Upper lobe of left lung (tissue), 4 donors: ENCODE results near the gene DLX3.

Source experiments
- POLR2A ChIP-seq, 4 donors: fragments of 450-650 bp; IDR thresholded peaks; one replicate each; pipeline ENCODE4 v1.5.1; 2016 to 2017; ENCODE audit warnings: antibody characterized with exemption in 4 of 4, mild to moderate bottlenecking in 2 of 4
- TF ChIP-seq, protein P1 (sequence below), 6 experiments: fragments of 450-650 bp in 4 of 6; fragments of 200-600 bp in 2 of 6; sonication (generic) in 2 of 6; IDR thresholded peaks; one replicate each; pipeline ENCODE4 v1.5.1; 2016 to 2019; ENCODE audit warnings: antibody characterized with exemption in 6 of 6

DNA sequence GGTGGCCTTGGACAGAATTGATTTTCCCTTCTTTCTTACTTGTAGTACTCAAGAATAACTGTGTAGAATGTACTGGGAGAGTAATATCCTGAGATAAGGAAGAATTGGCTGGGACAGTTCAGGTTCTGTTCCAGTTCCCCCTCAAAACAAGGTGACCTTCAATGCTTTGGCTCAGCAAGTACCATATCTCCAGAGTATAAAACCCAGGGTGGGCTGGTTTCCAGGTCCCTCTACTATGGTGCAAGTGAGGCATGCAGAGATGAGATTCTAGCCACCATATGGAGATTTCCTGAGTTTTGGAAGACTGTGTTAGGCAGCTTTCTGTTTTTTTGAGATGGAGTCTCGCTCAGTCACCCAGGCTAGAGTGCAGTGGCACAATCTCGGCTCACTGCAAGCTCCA lies 18.1 kb upstream of the DLX3 start:
- TF ChIP-seq, protein P1, sequence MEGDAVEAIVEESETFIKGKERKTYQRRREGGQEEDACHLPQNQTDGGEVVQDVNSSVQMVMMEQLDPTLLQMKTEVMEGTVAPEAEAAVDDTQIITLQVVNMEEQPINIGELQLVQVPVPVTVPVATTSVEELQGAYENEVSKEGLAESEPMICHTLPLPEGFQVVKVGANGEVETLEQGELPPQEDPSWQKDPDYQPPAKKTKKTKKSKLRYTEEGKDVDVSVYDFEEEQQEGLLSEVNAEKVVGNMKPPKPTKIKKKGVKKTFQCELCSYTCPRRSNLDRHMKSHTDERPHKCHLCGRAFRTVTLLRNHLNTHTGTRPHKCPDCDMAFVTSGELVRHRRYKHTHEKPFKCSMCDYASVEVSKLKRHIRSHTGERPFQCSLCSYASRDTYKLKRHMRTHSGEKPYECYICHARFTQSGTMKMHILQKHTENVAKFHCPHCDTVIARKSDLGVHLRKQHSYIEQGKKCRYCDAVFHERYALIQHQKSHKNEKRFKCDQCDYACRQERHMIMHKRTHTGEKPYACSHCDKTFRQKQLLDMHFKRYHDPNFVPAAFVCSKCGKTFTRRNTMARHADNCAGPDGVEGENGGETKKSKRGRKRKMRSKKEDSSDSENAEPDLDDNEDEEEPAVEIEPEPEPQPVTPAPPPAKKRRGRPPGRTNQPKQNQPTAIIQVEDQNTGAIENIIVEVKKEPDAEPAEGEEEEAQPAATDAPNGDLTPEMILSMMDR (IDR thresholded peaks at IDR 0.05), result no peak
- no peak for TF ChIP-seq POLR2A (IDR thresholded peaks at IDR 0.05)
